Neural progenitor cell (in vitro differentiated cells): ENCODE results near the gene LUC7L3. TPM values are rescaled to one million over a fixed set of nuclear protein-coding genes. Genes with fewer than 3 reads are reported as not detected.
A peak's percentile ranks its signal among the peaks of the same experiment; 100 is the strongest.

Source experiments
- DNase-seq: peaks from one replicate; pipeline ENCODE4 v3.0.0-alpha.2; 2016; ENCODE audit warnings: low spot score
- H2AFZ ChIP-seq: fragments of 200-600 bp; sonication (generic); replicated peaks from 2 replicates; pipeline ENCODE4 v1.6.1; 2016; ENCODE audit warnings: antibody characterized with exemption
- H3F3A ChIP-seq: fragments of 200-600 bp; sonication (generic); 2 replicates; pipeline ENCODE4 v1.6.1; 2016; ENCODE audit warnings: antibody characterized with exemption, low read depth
- H3K27ac ChIP-seq: fragments of 200-600 bp; sonication (generic); 2 replicates; pipeline ENCODE4 v1.5.1; 2016; ENCODE audit warnings: mild to moderate bottlenecking
- H3K27me3 ChIP-seq: fragments of 200-600 bp; sonication (generic); 2 replicates; pipeline ENCODE4 v1.6.1; 2016; ENCODE audit warnings: mild to moderate bottlenecking, moderate library complexity
- H3K36me3 ChIP-seq: fragments of 200-600 bp; sonication (generic); 2 replicates; pipeline ENCODE4 v1.5.1; 2016
- H3K4me1 ChIP-seq: fragments of 200-600 bp; sonication (generic); 2 replicates; pipeline ENCODE4 v1.6.1; 2016; ENCODE audit warnings: mixed run types
- H3K4me2 ChIP-seq: fragments of 200-600 bp; sonication (generic); 2 replicates; pipeline ENCODE4 v1.6.1; 2016
- H3K4me3 ChIP-seq: fragments of 200-600 bp; sonication (generic); 2 replicates; pipeline ENCODE4 v1.5.1; 2016
- H3K79me2 ChIP-seq: fragments of 200-600 bp; sonication (generic); 2 replicates; pipeline ENCODE4 v1.6.1; 2016; ENCODE audit warnings: low read depth
- H3K9ac ChIP-seq: fragments of 200-600 bp; sonication (generic); 2 replicates; pipeline ENCODE4 v1.6.1; 2016
- H3K9me3 ChIP-seq: fragments of 200-600 bp; sonication (generic); 2 replicates; pipeline ENCODE4 v1.5.1; 2016; ENCODE audit warnings: low read depth
- H4K20me1 ChIP-seq: fragments of 200-600 bp; sonication (generic); 2 replicates; pipeline ENCODE4 v1.6.1; 2016; ENCODE audit warnings: low read depth
- H3K27ac Mint-ChIP-seq: 3 replicates; pipeline ENCODE4 v1.8.0; 2021; ENCODE audit warnings: mixed read lengths
- H3K27me3 Mint-ChIP-seq: 2 replicates; pipeline ENCODE4 v1.8.0; 2022; ENCODE audit warnings: low read depth, mild to moderate bottlenecking, inconsistent platforms, moderate library complexity, mixed read lengths; ENCODE audit not compliant: insufficient read depth
- H3K36me3 Mint-ChIP-seq: 3 replicates; pipeline ENCODE4 v1.8.0; 2021; ENCODE audit warnings: mixed read lengths
- H3K4me1 Mint-ChIP-seq: 3 replicates; pipeline ENCODE4 v1.8.0; 2021; ENCODE audit warnings: mixed read lengths
- H3K4me3 Mint-ChIP-seq: 3 replicates; pipeline ENCODE4 v1.8.0; 2021; ENCODE audit warnings: mild to moderate bottlenecking, moderate library complexity, mixed read lengths
- H3K9me3 Mint-ChIP-seq: 3 replicates; pipeline ENCODE4 v1.8.0; 2020; ENCODE audit warnings: mixed read lengths
- EZH2 ChIP-seq: fragments of 200-600 bp; sonication (generic); IDR thresholded peaks from 2 replicates; pipeline ENCODE4 v1.6.1; 2017; ENCODE audit warnings: antibody characterized with exemption, mild to moderate bottlenecking, moderate library complexity
- EZH2phosphoT487 ChIP-seq: fragments of 200-600 bp; sonication (generic); IDR thresholded peaks from 2 replicates; pipeline ENCODE4 v1.6.1; 2017; ENCODE audit warnings: antibody characterized with exemption
- total RNA-seq: library from RNA; depleted of rRNA; stranded (reverse); fragments of >200 nt; gene quantifications from 2 replicates; pipeline ENCODE4 v1.2.3, GENCODE V29; 2015; ENCODE audit warnings: low replicate concordance
- TF ChIP-seq, protein P1 (sequence below): fragments of 200-600 bp; sonication (generic); IDR thresholded peaks from 2 replicates; pipeline ENCODE4 v1.5.1; 2017; ENCODE audit warnings: antibody characterized with exemption, mild to moderate bottlenecking

Gene LUC7L3
- total RNA-seq, 1 donor from 2014 or later = 374 TPM

DNA sequence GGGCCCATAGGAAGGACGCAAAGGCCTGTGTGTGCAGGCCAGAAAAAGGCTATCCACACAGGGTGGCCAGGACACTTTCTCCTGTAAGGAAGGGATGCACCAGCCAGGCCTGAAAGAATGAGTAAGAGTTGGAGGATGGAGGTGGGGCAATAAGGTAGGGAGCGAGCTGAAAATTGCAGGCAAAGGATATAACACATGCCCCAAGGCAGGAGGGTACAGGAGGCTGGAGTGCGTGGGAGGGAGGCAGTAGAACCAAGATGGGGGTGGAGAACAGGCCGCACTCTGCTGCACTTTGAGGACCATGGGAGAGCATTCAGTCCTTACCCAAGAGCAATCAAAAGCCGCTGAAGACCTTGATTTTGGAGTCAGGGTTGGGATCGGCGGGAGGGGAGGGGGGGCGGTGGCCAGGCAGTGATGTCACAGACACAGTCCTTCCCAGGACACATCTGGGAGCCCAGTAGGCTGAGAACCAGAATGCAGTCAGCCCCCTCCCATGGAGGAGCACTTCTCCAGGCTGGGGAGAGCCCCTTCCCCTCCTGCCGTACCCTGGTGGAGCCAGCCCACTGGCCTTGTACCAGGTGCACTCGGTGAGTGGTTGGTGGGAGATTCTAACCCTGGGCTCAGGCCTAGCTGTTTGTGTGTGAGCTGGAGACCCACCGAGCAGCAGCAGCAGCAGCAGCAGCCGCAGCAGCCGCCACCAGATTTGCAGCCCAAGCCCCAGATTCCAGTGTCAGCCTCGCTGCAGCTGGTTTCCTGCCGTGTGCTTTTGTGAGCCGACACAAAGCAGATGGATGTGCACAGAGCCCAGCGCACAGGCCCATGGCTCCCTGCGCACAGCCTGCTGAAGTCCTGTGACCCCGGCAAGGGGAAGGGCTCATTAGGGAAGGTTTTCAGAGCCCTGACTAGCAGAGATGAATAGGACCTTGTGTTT, 29.2 kb upstream of the LUC7L3 start:
- peaks cover 5% of the 10 kb centered on the region for H3K36me3 ChIP-seq
- Mint-ChIP-seq H3K9me3 (no peaks in the 10 kb centered on the region), H3K27ac (peak overlapping the region; percentile 95), H3K4me1 (peaks cover 71% of the 10 kb centered on the region), H3K27me3 (peaks cover 10% of the 10 kb centered on the region), H3K4me3 (peak overlapping the region; percentile 66), H3K36me3 (peaks cover 8% of the 10 kb centered on the region)
- H3K27me3 ChIP-seq = no peaks in the 10 kb centered on the region
- H3K27ac ChIP-seq = peak overlapping the region; percentile 93
- TF ChIP-seq EZH2 (no peak), EZH2phosphoT487 (no peak)
- TF ChIP-seq, protein P1, sequence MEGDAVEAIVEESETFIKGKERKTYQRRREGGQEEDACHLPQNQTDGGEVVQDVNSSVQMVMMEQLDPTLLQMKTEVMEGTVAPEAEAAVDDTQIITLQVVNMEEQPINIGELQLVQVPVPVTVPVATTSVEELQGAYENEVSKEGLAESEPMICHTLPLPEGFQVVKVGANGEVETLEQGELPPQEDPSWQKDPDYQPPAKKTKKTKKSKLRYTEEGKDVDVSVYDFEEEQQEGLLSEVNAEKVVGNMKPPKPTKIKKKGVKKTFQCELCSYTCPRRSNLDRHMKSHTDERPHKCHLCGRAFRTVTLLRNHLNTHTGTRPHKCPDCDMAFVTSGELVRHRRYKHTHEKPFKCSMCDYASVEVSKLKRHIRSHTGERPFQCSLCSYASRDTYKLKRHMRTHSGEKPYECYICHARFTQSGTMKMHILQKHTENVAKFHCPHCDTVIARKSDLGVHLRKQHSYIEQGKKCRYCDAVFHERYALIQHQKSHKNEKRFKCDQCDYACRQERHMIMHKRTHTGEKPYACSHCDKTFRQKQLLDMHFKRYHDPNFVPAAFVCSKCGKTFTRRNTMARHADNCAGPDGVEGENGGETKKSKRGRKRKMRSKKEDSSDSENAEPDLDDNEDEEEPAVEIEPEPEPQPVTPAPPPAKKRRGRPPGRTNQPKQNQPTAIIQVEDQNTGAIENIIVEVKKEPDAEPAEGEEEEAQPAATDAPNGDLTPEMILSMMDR = no peak
- no peaks in the 10 kb centered on the region for H3K79me2 ChIP-seq
- H3K4me3 ChIP-seq = no peak overlapping the region
- H3K4me1 ChIP-seq = peaks cover 35% of the 10 kb centered on the region
- peak overlapping the region; percentile 29 for H3K4me2 ChIP-seq
- no peak overlapping the region for H2AFZ ChIP-seq
- H3K9ac ChIP-seq = no peak overlapping the region
- DNase-seq = peak; percentile 96
- H3K9me3 ChIP-seq = no peaks in the 10 kb centered on the region
- peaks cover 57% of the 10 kb centered on the region for H3F3A ChIP-seq
- H4K20me1 ChIP-seq = no peaks in the 10 kb centered on the region

DNA sequence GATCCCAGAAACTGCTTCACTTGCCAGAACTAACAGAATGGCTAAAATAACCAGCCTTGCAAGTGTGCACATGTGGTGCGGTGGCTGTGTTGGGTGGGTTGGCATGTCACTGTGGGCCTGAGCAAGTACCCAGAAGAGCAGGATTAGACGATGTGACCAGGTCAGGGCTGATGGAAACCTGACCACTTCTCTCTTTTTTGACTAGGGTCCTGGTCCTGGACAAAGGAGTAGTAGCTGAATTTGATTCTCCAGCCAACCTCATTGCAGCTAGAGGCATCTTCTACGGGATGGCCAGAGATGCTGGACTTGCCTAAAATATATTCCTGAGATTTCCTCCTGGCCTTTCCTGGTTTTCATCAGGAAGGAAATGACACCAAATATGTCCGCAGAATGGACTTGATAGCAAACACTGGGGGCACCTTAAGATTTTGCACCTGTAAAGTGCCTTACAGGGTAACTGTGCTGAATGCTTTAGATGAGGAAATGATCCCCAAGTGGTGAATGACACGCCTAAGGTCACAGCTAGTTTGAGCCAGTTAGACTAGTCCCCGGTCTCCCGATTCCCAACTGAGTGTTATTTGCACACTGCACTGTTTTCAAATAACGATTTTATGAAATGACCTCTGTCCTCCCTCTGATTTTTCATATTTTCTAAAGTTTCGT, 28.4 kb upstream of the LUC7L3 start:
- Histone ChIP-seq H3K4me2 (peak overlapping the region; percentile 29), H4K20me1 (no peaks in the 10 kb centered on the region), H3K27ac (peak overlapping the region; percentile 93), H3K4me3 (no peak overlapping the region), H2AFZ (no peak overlapping the region), H3K36me3 (peaks cover 5% of the 10 kb centered on the region), H3K79me2 (no peaks in the 10 kb centered on the region), H3K9me3 (no peaks in the 10 kb centered on the region), H3K27me3 (no peaks in the 10 kb centered on the region), H3K9ac (no peak overlapping the region), H3F3A (peaks cover 50% of the 10 kb centered on the region), H3K4me1 (peaks cover 35% of the 10 kb centered on the region)
- H3K9me3 Mint-ChIP-seq = no peaks in the 10 kb centered on the region
- TF ChIP-seq, protein P1 = no peak
- TF ChIP-seq EZH2 (no peak), EZH2phosphoT487 (no peak)
- H3K4me3 Mint-ChIP-seq = peak overlapping the region; percentile 43
- peak overlapping the region; percentile 95 for H3K27ac Mint-ChIP-seq
- peaks cover 12% of the 10 kb centered on the region for H3K36me3 Mint-ChIP-seq
- no peak for DNase-seq
- H3K4me1 Mint-ChIP-seq = peaks cover 64% of the 10 kb centered on the region
- H3K27me3 Mint-ChIP-seq = peaks cover 10% of the 10 kb centered on the region

- Mint-ChIP-seq H3K27ac (peak overlapping the region; percentile 95), H3K9me3 (no peaks in the 10 kb centered on the region), H3K4me1 (peaks cover 56% of the 10 kb centered on the region), H3K36me3 (peaks cover 18% of the 10 kb centered on the region), H3K4me3 (no peak overlapping the region), H3K27me3 (peaks cover 10% of the 10 kb centered on the region)
- H3K9me3 ChIP-seq = no peaks in the 10 kb centered on the region
- no peak overlapping the region for H3K9ac ChIP-seq
- H3K4me3 ChIP-seq = no peak overlapping the region
- peak overlapping the region; percentile 29 for H3K4me2 ChIP-seq
- peaks cover 35% of the 10 kb centered on the region for H3K4me1 ChIP-seq
- H3K79me2 ChIP-seq = no peaks in the 10 kb centered on the region
- no peaks in the 10 kb centered on the region for H4K20me1 ChIP-seq
- no peak overlapping the region for H2AFZ ChIP-seq
- peak overlapping the region; percentile 93 for H3K27ac ChIP-seq
- peaks cover 5% of the 10 kb centered on the region for H3K36me3 ChIP-seq
- no peak for TF ChIP-seq EZH2
- TF ChIP-seq, protein P1 = no peak
- TF ChIP-seq EZH2phosphoT487 = no peak
- peaks cover 46% of the 10 kb centered on the region for H3F3A ChIP-seq
- H3K27me3 ChIP-seq = no peaks in the 10 kb centered on the region
- DNase-seq = no peak
Measured at GRCh38 chr17:50691550-50692447, 27.6 kb upstream of the LUC7L3 start.
